GM18861 (cell line): Measurements from ENCODE around the gene ELFN1.
"Not testable (repeated sequence)": the region's sequence is repeated elsewhere in the genome, so short reads cannot be mapped to it uniquely, and the experiment has no call there.

Experiments used
- ATAC-seq: cut with Tn5 transposase; IDR thresholded peaks from one replicate; pipeline ENCODE4 v1.9.1; 2021; ENCODE audit not compliant: unreplicated experiment

Gene ELFN1

GRCh38 chr7:1707756-1708595, 37.9 kb downstream of the ELFN1 start:
- no peak for ATAC-seq

GRCh38 chr7:1708596-1709251, 38.6 kb downstream of the ELFN1 start:
- no peak for ATAC-seq

DNA sequence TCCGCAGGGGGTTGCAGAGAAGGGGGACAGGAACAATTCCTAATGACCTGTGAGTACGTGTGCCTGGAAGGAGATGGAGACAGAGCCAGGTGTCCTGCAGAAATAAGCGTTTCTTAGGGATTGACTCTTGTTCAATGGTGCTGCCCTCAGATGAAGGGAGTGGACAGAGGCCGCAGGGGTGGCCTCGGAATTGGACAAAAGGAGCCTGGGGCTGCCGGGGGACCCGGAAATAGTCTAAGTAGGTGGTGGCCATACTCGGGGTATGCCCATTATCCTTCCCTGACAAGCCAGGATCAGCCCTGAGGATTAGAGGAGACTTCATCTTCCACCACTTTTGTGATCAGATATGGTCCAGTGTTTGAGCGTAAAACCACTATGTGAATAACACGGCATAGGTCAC, 39.2 kb downstream of the ELFN1 start:
- no peak for ATAC-seq

GRCh38 chr7:1709900-1710299, 39.8 kb downstream of the ELFN1 start:
- no peak for ATAC-seq

DNA sequence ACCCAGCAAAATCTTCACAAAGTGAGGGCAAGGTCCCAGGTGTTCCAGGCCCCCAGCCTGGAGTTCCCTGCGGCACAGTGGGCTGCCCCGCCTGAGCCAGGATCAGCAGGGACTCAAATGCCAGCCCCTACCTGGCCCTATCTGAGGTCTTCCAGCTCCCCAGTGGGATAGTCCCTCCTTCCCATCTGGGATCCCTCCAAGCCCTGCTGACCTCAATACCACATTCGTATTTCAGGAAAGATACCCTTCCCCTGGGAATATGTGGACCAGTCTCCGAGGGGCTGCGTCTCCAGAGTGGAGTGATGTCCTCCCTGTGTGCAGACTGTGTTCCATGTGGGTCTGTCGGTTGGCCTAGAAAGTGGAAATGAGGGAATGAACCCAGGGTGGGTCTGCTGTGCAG, 40.9 kb downstream of the ELFN1 start:
- no peak for ATAC-seq

DNA sequence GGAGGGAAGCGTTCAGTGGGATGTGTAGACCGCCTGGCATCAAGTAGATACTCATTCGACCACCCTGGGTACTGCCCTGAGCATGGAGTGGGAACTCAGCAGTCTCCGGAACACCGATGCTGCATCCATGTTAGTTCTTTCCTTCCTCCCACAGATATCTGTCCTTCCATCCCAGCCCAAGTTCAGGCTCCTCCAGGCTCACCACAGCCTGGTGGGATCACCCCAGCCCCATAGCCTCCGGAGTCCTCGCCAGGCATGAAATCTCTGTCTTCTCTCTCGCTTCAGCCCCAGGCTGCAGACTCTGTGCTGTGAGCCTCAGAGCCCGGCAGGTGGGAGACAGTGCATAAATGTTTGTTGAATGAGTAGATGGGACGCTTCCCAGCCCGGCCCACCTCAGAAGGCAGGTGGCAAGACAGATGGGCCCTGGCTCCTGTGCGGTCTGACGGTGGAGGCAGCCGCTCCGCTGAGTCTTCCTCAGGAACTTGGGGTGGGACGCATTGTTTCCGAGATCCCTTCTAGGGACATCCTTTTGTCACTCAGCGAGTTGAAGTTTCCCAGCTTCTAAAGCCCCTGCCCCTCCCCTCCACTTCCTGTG, 42.9 kb downstream of the ELFN1 start:
- no peak for ATAC-seq

DNA sequence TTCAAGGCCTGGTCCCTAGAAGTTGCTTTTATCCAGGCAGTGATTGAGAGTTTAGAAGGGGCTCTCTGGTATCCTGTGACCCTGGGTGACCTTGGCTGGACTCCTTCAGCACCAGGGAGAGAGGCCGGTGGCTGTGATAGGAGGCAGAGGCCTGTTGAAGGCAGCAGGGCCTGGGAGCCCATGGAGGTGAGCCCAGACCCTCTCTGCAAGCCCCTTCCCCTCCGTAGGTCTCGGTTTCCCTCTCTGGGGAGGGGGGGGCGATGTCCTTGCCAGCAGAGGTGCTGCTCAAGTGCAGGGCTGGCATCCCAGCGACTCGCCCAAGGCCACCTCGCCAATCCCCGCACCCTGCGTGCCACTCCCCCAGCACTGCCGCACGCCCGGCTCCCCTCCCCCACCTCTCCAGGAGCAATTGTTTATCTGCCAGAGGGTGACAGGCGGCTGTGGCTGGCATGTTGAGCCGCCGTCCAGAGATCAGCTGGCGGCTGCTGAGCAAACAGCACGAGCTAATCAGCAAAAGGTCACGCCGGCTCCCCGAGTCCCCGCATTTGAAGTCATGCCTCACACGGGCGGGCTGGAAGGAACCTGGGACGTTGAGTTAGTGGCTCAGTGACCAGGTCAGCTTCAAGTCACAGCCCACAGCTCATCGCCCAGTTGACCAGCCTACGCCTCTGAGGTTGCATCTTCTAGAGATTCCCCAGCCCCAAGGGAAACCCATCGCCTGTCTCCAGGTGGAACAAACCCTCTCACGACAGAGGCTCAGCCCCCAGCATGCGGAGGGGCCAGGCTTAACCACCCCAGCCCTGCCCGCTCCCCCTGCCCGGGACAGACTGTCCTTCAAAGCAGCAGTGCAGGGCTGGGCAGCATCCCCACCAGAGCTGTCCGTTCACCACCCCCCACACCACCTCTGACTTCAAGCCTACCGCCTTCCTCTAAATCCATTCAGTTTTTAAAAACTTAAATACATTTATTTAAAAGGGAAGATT, 43.7 kb downstream of the ELFN1 start:
- ATAC-seq: no peak

GRCh38 chr7:1714583-1715330, 44.7 kb downstream of the ELFN1 start:
- ATAC-seq: no peak

- no peak for ATAC-seq
These were observed 45.2 kb downstream of the ELFN1 start for GRCh38 chr7:1715331-1715625.

DNA sequence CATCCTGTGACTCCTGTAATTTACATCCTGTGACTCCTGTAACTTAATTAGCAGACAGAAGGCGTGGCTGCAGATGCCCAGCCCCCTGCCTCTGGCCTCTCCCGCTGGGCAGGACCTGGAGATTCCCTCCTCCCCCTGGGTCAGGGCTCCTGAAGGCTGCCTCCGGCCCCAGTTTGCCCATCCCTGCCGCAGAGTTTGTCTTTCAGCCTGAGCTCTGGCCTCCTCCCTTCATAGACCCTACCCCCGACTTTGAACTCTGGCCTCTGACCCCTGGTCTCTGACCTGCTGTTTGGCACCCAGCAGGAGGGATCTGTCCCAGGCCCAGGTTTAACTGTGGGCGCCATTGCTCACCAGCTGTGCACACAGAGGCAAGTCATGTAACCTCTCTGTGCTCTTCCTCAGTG, 45.6 kb downstream of the ELFN1 start:
- ATAC-seq: no peak

- ATAC-seq: no peak
These were observed 46.4 kb downstream of the ELFN1 start for GRCh38 chr7:1716263-1717094.

GRCh38 chr7:1717095-1717483, 47.0 kb downstream of the ELFN1 start:
- no peak for ATAC-seq

DNA sequence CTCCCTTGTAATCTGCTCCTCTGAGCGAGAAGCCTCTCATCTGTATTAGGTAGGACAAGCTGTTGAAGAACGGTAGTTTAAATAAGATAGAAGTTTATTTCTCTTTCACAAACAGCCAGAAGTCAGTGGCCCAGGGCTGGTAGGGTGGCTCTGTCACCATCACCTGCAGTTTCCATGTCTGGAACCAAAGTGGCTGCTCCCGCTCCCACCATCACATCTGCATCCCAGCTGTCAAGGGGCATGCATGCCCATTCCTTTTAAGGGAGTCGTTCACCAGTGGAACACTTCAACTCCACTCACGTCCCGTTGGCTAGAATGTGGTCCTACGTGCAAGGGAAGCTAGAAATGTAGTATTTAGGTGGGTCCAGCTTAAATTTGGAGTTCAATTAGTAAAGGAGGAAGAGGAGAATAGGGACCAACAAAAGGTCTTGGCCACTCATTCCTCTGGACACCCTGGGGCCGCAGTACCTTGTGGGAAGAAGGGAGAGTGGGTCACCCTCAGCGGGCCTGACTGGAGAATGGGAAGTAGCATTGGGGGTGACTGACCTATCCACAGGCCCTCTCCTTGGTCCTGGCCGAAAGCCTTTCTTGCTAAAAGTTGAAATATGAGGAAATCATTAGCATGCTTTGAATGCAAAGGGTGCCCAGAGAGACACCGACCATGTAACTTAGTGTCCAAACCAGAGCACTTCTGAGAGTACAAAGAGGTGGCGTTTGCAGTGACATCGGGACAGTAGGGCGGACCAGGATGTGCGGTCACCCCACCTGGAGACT, 48.0 kb downstream of the ELFN1 start:
- no peak for ATAC-seq

- ATAC-seq: not testable (repeated sequence)
These were observed 48.8 kb downstream of the ELFN1 start for GRCh38 chr7:1718850-1719249.

DNA sequence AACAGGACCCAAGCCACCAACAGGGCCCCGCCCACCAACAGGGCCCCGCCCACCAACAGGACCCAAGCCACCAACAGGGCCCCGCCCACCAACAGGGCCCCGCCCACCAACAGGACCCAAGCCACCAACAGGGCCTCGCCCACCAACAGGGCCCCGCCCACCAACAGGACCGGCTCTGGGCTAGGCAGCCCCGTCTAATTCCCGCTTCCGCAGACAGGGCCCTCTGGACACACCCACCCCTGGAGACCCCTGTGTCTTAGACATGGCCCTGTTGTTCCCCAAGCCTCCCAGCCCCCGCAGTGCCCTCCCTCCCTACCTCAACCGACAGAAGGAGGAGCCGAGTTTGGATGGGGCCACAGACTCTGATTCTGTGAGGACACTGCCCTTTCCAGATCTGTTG, 49.2 kb downstream of the ELFN1 start:
- not testable (repeated sequence) for ATAC-seq

DNA sequence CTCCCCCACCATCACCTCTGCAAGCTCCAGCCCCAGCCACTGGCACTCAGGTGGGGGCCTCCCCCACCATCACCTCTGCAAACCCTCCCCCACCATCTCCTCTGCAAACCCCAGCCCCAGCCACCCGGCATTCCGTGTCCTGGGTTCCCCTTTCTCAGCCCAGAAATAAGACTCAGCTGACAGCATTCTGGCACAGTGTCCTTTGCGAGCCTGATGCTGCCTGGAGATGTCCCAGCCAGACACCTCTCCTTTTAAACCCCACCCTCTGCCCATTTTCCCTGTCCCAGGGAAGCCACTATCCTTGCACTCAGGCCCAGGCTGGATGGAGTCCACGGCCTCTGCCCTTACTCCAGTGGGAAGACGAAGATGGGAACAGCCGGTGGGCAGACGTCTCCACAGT, 49.8 kb downstream of the ELFN1 start:
- ATAC-seq: no peak

DNA sequence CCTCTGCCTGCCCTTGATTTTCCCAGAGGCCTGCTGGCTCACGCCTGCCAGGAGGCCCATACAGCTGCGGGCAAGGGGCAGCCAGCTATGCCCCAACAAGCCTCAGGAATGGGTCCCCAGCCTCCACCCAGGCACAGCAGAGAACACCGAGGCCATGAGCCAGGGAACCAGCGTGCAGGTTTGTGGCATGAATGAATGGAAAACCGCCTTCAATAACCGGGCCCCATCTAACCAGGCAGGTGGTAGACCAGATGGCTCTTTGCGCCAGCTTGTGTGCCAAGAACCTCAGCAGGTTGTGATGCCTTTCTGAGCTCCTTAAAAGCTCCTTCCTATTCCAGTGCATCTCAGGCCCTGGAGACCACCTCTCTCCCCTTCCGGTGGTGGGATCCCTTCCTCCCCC, 50.2 kb downstream of the ELFN1 start:
- no peak for ATAC-seq

DNA sequence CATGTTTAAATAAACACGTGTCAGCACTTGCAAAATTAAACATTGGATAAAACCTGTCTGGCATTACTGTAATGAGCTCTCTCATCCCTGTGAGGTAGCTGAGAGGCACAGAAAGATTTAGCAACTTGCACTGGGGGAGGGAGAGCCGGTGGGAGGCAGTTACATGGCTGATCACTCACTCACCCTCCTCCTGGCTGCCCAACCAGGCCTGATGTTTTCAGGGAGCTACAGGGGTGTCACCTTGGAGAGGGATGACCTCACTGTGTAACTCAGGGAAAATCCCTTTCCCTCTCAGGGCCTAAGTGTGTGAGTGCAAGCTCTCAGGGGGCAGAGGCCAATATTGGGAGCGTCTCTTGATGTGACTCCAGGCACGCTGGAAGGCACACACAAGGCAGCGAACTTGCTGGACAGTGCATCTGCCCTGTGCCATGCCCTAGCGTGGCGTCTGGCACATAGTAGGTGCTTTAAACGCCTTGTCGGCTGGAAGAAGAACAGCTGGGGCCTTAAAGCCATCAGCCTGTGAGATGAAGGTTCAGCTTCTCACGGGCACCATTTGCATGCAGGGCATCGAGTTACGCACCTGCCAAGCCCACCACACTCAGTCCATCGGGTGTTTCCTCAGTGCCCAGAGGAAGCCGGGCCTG, 51.1 kb downstream of the ELFN1 start:
- ATAC-seq: no peak
